ENCODE measurements around the gene DMRTC2.

DNA sequence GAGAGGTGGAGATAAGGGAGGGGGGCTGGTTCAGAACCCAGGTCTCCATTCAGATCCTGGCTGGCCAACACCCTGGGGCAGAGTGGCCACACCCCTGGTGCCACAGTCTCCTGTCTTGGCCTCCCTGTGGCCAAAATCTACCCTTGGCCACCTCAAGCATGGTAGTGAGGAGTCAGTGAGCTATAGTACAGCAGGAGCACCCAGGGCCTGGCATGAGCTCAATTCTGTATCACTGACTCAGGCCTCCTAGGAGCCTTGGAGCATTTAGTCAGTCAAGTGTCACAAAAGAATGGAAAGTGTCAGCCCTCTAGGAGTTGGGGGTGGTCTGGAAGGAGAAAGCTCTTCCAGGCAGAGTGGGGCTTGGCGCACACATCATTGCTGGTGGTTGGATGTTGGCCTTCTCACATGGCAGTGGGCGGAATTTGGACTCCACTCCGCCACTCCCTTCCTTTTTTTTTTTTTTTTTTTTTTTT lies 25.6 kb downstream of the DMRTC2 start:
- TF ChIP-seq POLR2A (IDR thresholded peaks at IDR 0.05; ENCODE audit: low read depth, low read length) (peak; percentile 40; the same call in 1 of the 2 replicates), POLR2AphosphoS5 (IDR thresholded peaks at IDR 0.05; ENCODE audit: low read depth, low read length) (0 out of 2 replicates have a peak, but pooled peaks have one; percentile 47)
